Naive thymus-derived CD4-positive, alpha-beta T cell (primary cell): ENCODE data around the gene OPA1. TPM values are rescaled to one million over a fixed set of nuclear protein-coding genes. Genes with fewer than 3 reads are reported as not detected.
"Not testable (repeated sequence)": the region's sequence is repeated elsewhere in the genome, so short reads cannot be mapped to it uniquely, and the experiment has no call there.

Source experiments
- ATAC-seq: fragments of 150-1000 bp; cut with Tn5 transposase; 2 replicates; pipeline ENCODE4 v1.10.0; 2021; ENCODE audit warnings: mild to moderate bottlenecking, moderate library complexity
- CTCF ChIA-PET: fragments of 350-600 bp; sonication (Branson Sonifier 250); formaldehyde crosslinking; loops from one replicate; lab custom pipeline; 2021; ENCODE audit warnings: antibody characterized with exemption; lab: Charles Lee
- POLR2A ChIA-PET: fragments of 350-600 bp; sonication (Branson Sonifier 250); formaldehyde crosslinking; loops from one replicate; lab custom pipeline; 2021; ENCODE audit warnings: antibody characterized with exemption, inconsistent platforms; lab: Charles Lee
- DNase-seq, 9 donors: peaks; one replicate each; pipeline versions ENCODE4 v3.0.0 to v3.0.0-alpha.2; 2020 to 2022; ENCODE audit warnings: mixed read lengths in 1 of 9
- H3K27ac ChIP-seq: one replicate; pipeline ENCODE4 v1.7.0; 2013; ENCODE audit warnings: mild to moderate bottlenecking, low read depth, low read length, moderate library complexity
- H3K27me3 ChIP-seq, 2 donors: one replicate each; pipeline ENCODE4 v1.7.0; 2013; ENCODE audit warnings: low read length in 2 of 2, mild to moderate bottlenecking in 2 of 2, moderate library complexity in 2 of 2; ENCODE audit not compliant: control insufficient read depth in 2 of 2, insufficient read depth in 2 of 2
- H3K36me3 ChIP-seq, 3 experiments: 1 replicate in 2 of 3; 2 replicates in 1 of 3; pipeline ENCODE4 v1.7.0; 2013; ENCODE audit warnings: low read length in 3 of 3, mild to moderate bottlenecking in 3 of 3, moderate library complexity in 1 of 3; ENCODE audit not compliant: insufficient read depth in 3 of 3, control insufficient read depth in 2 of 3
- H3K4me1 ChIP-seq, 2 donors: one replicate each; pipeline ENCODE4 v1.7.0; 2013; ENCODE audit warnings: low read length in 2 of 2, mild to moderate bottlenecking in 2 of 2, moderate library complexity in 1 of 2; ENCODE audit not compliant: control insufficient read depth in 2 of 2, insufficient read depth in 2 of 2
- H3K4me3 ChIP-seq: 2 replicates; pipeline ENCODE4 v1.7.0; 2013; ENCODE audit warnings: mild to moderate bottlenecking, low read length
- H3K9me3 ChIP-seq, 3 experiments: 1 replicate in 2 of 3; 2 replicates in 1 of 3; pipeline ENCODE4 v1.7.0; 2013; ENCODE audit warnings: low read length in 3 of 3; ENCODE audit not compliant: control insufficient read depth in 2 of 3
- H3K27ac Mint-ChIP-seq, 9 donors: one replicate each; pipeline ENCODE4 v1.8.0; 2020 to 2022; ENCODE audit warnings: mixed read lengths in 9 of 9, mild to moderate bottlenecking in 8 of 9, moderate library complexity in 5 of 9, inconsistent platforms in 2 of 9
- H3K27me3 Mint-ChIP-seq, 5 donors: one replicate each; pipeline ENCODE4 v1.8.0; 2021 to 2022; ENCODE audit warnings: mixed read lengths in 5 of 5, mild to moderate bottlenecking in 1 of 5
- H3K36me3 Mint-ChIP-seq, 5 donors: one replicate each; pipeline ENCODE4 v1.8.0; 2020 to 2022; ENCODE audit warnings: mixed read lengths in 5 of 5, mild to moderate bottlenecking in 3 of 5, inconsistent platforms in 1 of 5
- H3K4me1 Mint-ChIP-seq, 7 donors: one replicate each; pipeline ENCODE4 v1.8.0; 2020 to 2022; ENCODE audit warnings: mixed read lengths in 7 of 7, mild to moderate bottlenecking in 3 of 7, inconsistent platforms in 1 of 7
- H3K4me3 Mint-ChIP-seq, 10 donors: one replicate each; pipeline ENCODE4 v1.8.0; 2020 to 2022; ENCODE audit warnings: mild to moderate bottlenecking in 10 of 10, mixed read lengths in 10 of 10, moderate library complexity in 6 of 10, inconsistent platforms in 2 of 10
- H3K9me3 Mint-ChIP-seq, 11 donors: one replicate each; pipeline ENCODE4 v1.8.0; 2020 to 2022; ENCODE audit warnings: mixed read lengths in 11 of 11, mild to moderate bottlenecking in 4 of 11, inconsistent platforms in 1 of 11, moderate library complexity in 1 of 11
- intact Hi-C, 2 donors: fragments of 100-400 bp; cut with micrococcal nuclease; formaldehyde crosslinking; loops; one replicate each; pipeline ENCODE4 v1.15.1; 2023
- polyA plus RNA-seq, 2 donors: library from polyadenylated mRNA; unstranded; fragments of 300-500 nt; fragmentation: Illumina TruSeq; gene quantifications; one replicate each; pipeline ENCODE4 v1.2.3, GENCODE V29; 2021
- total RNA-seq, 6 experiments: library from RNA in 5 of 6; stranded (reverse) in 5 of 6; gene quantifications; 1 replicate in 5 of 6; 2 replicates in 1 of 6; pipeline ENCODE4 v1.2.3 and lab custom pipeline; 2021 to 2026

The OPA1 gene
- total and polyA plus RNA-seq, 7 experiments from 2014 or later = 22.9 to 70.0 (median 53.4) TPM

- Histone ChIP-seq H3K36me3 (peaks cover 0 to 9% (median 0%) of the 10 kb centered on the region in 3 experiments), H3K4me3 (no peak overlapping the region), H3K27ac (no peak overlapping the region), H3K9me3 (no peaks in the 10 kb centered on the region), H3K4me1 (peaks cover 18 to 24% of the 10 kb centered on the region in 2 donors), H3K27me3 (no peaks in the 10 kb centered on the region)
- Mint-ChIP-seq H3K27me3 (no peaks in the 10 kb centered on the region), H3K27ac (peak overlapping the region in 6 of 9 donors; percentile 17 to 84 (median 56)), H3K4me1 (peaks cover 57 to 91% (median 87%) of the 10 kb centered on the region in 7 donors), H3K9me3 (no peaks in the 10 kb centered on the region), H3K36me3 (peaks cover 8 to 17% (median 13%) of the 10 kb centered on the region in 5 donors), H3K4me3 (peak overlapping the region in 5 of 10 donors; percentile 10 to 28 (median 20))
- POLR2A ChIA-PET = no interaction called here
- no peak for DNase-seq
- intact Hi-C loops = loop anchor here (10.0 kb wide), 1 partner anchor 681 kb away; the partner anchor contains the start of gene MB21D2 (in 2 of the 2)
- no peak for ATAC-seq
- CTCF ChIA-PET = no interaction called here
These were observed 3.0 kb downstream of the OPA1 start for GRCh38 chr3:193595939-193596487.

- CTCF ChIA-PET = no interaction called here
- H3K4me1 Mint-ChIP-seq = peaks cover 44 to 87% (median 82%) of the 10 kb centered on the region in 7 donors
- POLR2A ChIA-PET = no interaction called here
These were observed 5.2 kb downstream of the OPA1 start for GRCh38 chr3:193598202-193598601.

GRCh38 chr3:193599393-193599792, 6.4 kb downstream of the OPA1 start:
- CTCF ChIA-PET = interaction anchor here (0.7 kb wide), 1 partner anchor 823 kb away, joined by 3 read pairs; no protein-coding TSS in a partner anchor
- H3K27ac Mint-ChIP-seq = peak overlapping the region in 2 of 9 donors; percentile 64 to 68
- H3K27me3 Mint-ChIP-seq = no peaks in the 10 kb centered on the region

More at GRCh38 chr3:193598202-193598601, 5.2 kb downstream of the OPA1 start:
- peak overlapping the region in 3 of 9 donors; percentile 16 to 35 (median 29) for H3K27ac Mint-ChIP-seq
- Histone ChIP-seq H3K27ac (no peak overlapping the region), H3K4me1 (peaks cover 9 to 15% of the 10 kb centered on the region in 2 donors), H3K4me3 (no peak overlapping the region), H3K9me3 (no peaks in the 10 kb centered on the region), H3K27me3 (no peaks in the 10 kb centered on the region), H3K36me3 (peaks cover 0 to 2% (median 0%) of the 10 kb centered on the region in 3 experiments)
- H3K36me3 Mint-ChIP-seq = peaks cover 8 to 23% (median 13%) of the 10 kb centered on the region in 5 donors
- intact Hi-C loops = loop anchor here (10.0 kb wide), 1 partner anchor 683 kb away; the partner anchor contains the start of gene MB21D2 (in 2 of the 2)
- H3K4me3 Mint-ChIP-seq = peak overlapping the region in 2 of 10 donors; percentile 4 to 6
- no peak for ATAC-seq
- no peaks in the 10 kb centered on the region for H3K9me3 Mint-ChIP-seq
- H3K27me3 Mint-ChIP-seq = no peaks in the 10 kb centered on the region
- DNase-seq = no peak

GRCh38 chr3:193605876-193606275, 12.9 kb downstream of the OPA1 start:
- H3K27ac ChIP-seq = no peak overlapping the region
- intact Hi-C loops = loop anchor here (1.0 kb wide), 1 partner anchor 13 kb away; the partner anchor contains the start of gene OPA1 (in 2 of the 2)
- Mint-ChIP-seq H3K9me3 (peaks cover 0 to 8% (median 2%) of the 10 kb centered on the region in 11 donors), H3K4me3 (no peak overlapping the region), H3K4me1 (peaks cover 9 to 63% (median 51%) of the 10 kb centered on the region in 7 donors), H3K27me3 (no peaks in the 10 kb centered on the region), H3K36me3 (peaks cover 4 to 28% (median 16%) of the 10 kb centered on the region in 5 donors), H3K27ac (peak overlapping the region in 1 of 9 donors; percentile 8)
- no peaks in the 10 kb centered on the region for H3K27me3 ChIP-seq
- CTCF ChIA-PET = no interaction called here
- peak; percentile 85 for ATAC-seq
- DNase-seq = peak in 8 of 9 donors; percentile 17 to 56 (median 46)
- H3K36me3 ChIP-seq = no peaks in the 10 kb centered on the region
- no peaks in the 10 kb centered on the region for H3K9me3 ChIP-seq
- no peak overlapping the region for H3K4me3 ChIP-seq
- H3K4me1 ChIP-seq = peaks cover 0 to 6% of the 10 kb centered on the region in 2 donors
- POLR2A ChIA-PET = no interaction called here

More at GRCh38 chr3:193599393-193599792, 6.4 kb downstream of the OPA1 start:
- Histone ChIP-seq H3K4me1 (peaks cover 4 to 9% of the 10 kb centered on the region in 2 donors), H3K27ac (no peak overlapping the region), H3K36me3 (no peaks in the 10 kb centered on the region), H3K4me3 (no peak overlapping the region), H3K9me3 (no peaks in the 10 kb centered on the region), H3K27me3 (no peaks in the 10 kb centered on the region)
- H3K36me3 Mint-ChIP-seq = peaks cover 8 to 23% (median 10%) of the 10 kb centered on the region in 5 donors
- H3K9me3 Mint-ChIP-seq = no peaks in the 10 kb centered on the region
- no peak for DNase-seq
- intact Hi-C loops = loop anchor here (10.0 kb wide), 1 partner anchor 685 kb away; the partner anchor contains the start of gene MB21D2 (in 2 of the 2)
- H3K4me1 Mint-ChIP-seq = peaks cover 37 to 81% (median 78%) of the 10 kb centered on the region in 7 donors
- POLR2A ChIA-PET = no interaction called here
- no peak overlapping the region for H3K4me3 Mint-ChIP-seq
- ATAC-seq = no peak

GRCh38 chr3:193606892-193607291, 13.9 kb downstream of the OPA1 start:
- Mint-ChIP-seq H3K9me3 (peaks cover 0 to 16% (median 2%) of the 10 kb centered on the region in 11 donors), H3K36me3 (peaks cover 4 to 37% (median 17%) of the 10 kb centered on the region in 5 donors), H3K4me1 (peaks cover 7 to 57% (median 42%) of the 10 kb centered on the region in 7 donors)
- H3K9me3 ChIP-seq, H3K4me1 ChIP-seq, H3K27ac ChIP-seq, CTCF ChIA-PET, H3K27me3 ChIP-seq, H3K4me3 ChIP-seq, ATAC-seq, H3K4me3 Mint-ChIP-seq, H3K27ac Mint-ChIP-seq, H3K36me3 ChIP-seq, DNase-seq, H3K27me3 Mint-ChIP-seq, POLR2A ChIA-PET: not testable (repeated sequence)
- intact Hi-C loops = loop anchor here in 1 of 2 donors (1.0 kb wide), 1 partner anchor 14 kb away; the partner anchor contains the start of gene OPA1

GRCh38 chr3:193610516-193610915, 17.5 kb downstream of the OPA1 start:
- H3K27me3 Mint-ChIP-seq, H3K27ac Mint-ChIP-seq, ATAC-seq, DNase-seq, H3K27ac ChIP-seq, intact Hi-C loops, H3K27me3 ChIP-seq, H3K4me3 Mint-ChIP-seq, H3K36me3 ChIP-seq, H3K4me3 ChIP-seq, H3K9me3 ChIP-seq: not testable (repeated sequence)
- H3K4me1 Mint-ChIP-seq = peaks cover 19 to 58% (median 43%) of the 10 kb centered on the region in 7 donors
- ChIA-PET POLR2A (interaction anchor here (0.8 kb wide), 1 partner anchor 40 kb away, joined by 4 read pairs; no protein-coding TSS in a partner anchor), CTCF (interaction anchor here (0.6 kb wide), 1 partner anchor 686 kb away, joined by 3 read pairs; no protein-coding TSS in a partner anchor)
- peaks cover 5 to 12% of the 10 kb centered on the region in 2 donors for H3K4me1 ChIP-seq
- H3K9me3 Mint-ChIP-seq = peaks cover 0 to 28% (median 3%) of the 10 kb centered on the region in 11 donors
- peaks cover 4 to 66% (median 41%) of the 10 kb centered on the region in 5 donors for H3K36me3 Mint-ChIP-seq
